ENCODE results near the gene GPD1.

GRCh38 chr12:50073206-50073605 is 30.6 kb upstream of the GPD1 start:
- TF ChIP-seq CTCF (IDR thresholded peaks at IDR 0.05; ENCODE audit: low read depth, low read length) (no peak), EZH2phosphoT487 (IDR thresholded peaks at IDR 0.05; ENCODE audit: low read depth) (no peak)

All from OCI-LY3 (cell line).